ENCODE data around the gene CPLX3. TPM values are rescaled to one million over a fixed set of nuclear protein-coding genes. Genes with fewer than 3 reads are reported as not detected.
A peak's percentile ranks its signal among the peaks of the same experiment; 100 is the strongest.

CPLX3 gene
- polyA plus RNA-seq, 1 donor from 2014 or later, result 0.27 TPM

GRCh38 chr15:74779162-74779648, 47.2 kb upstream of the CPLX3 start:
- no peak overlapping the region for H2AFZ ChIP-seq (ENCODE audit: low read depth, low read length)
- H3K79me2 ChIP-seq (replicated peaks; ENCODE audit: insufficient read depth, low read length), result peaks cover 19% of the 10 kb centered on the region
- H4K20me1 ChIP-seq (ENCODE audit: insufficient read depth), result peaks cover 5% of the 10 kb centered on the region
- TF ChIP-seq REST (IDR thresholded peaks at IDR 0.05; ENCODE audit: borderline replicate concordance), result no peak
- TF ChIP-seq MXI1 (conservative IDR thresholded peaks at IDR 0.05; ENCODE audit: poor library complexity, severe bottlenecking), result no peak
- TF ChIP-seq EP300 (conservative IDR thresholded peaks at IDR 0.05; ENCODE audit: poor library complexity, severe bottlenecking), result no peak
- no peak for TF ChIP-seq CTCF (IDR thresholded peaks at IDR 0.05; ENCODE audit: poor library complexity, severe bottlenecking)
- TF ChIP-seq SMC3 (conservative IDR thresholded peaks at IDR 0.05; ENCODE audit: poor library complexity), result no peak
- TF ChIP-seq POLR2AphosphoS5 (IDR thresholded peaks at IDR 0.05), result no peak
- H3K4me2 ChIP-seq (ENCODE audit: low read length), result no peak overlapping the region
- no peaks in the 10 kb centered on the region for H3K27me3 ChIP-seq (ENCODE audit: insufficient read depth, low read depth, low read length)
- H3K4me3 ChIP-seq (ENCODE audit: low read length), result no peak overlapping the region
- H3K9me3 ChIP-seq (ENCODE audit: low read length), result no peaks in the 10 kb centered on the region
- H3K27ac ChIP-seq (ENCODE audit: low read length), result no peak overlapping the region
- H3K9ac ChIP-seq (ENCODE audit: low read length), result no peak overlapping the region
- no peaks in the 10 kb centered on the region for H3F3A ChIP-seq (ENCODE audit: insufficient read depth, low read length, poor library complexity, severe bottlenecking)
- no peaks in the 10 kb centered on the region for H3K36me3 ChIP-seq (ENCODE audit: insufficient read depth, low read length)
- no peaks in the 10 kb centered on the region for H3K9me2 ChIP-seq (ENCODE audit: insufficient read depth, low read length)

- TF ChIP-seq EP300 (conservative IDR thresholded peaks at IDR 0.05; ENCODE audit: poor library complexity, severe bottlenecking), result no peak
- TF ChIP-seq EZH2 (IDR thresholded peaks at IDR 0.05; ENCODE audit: borderline replicate concordance, insufficient read depth, low read length, poor library complexity, severe bottlenecking), result no peak
- TF ChIP-seq TAF1 (IDR thresholded peaks at IDR 0.05; ENCODE audit: low read depth), result no peak
- no peak for TF ChIP-seq CTCF (IDR thresholded peaks at IDR 0.05; ENCODE audit: poor library complexity, severe bottlenecking)
- no peak for TF ChIP-seq RAD21 (conservative IDR thresholded peaks at IDR 0.05)
- no peak for TF ChIP-seq MXI1 (conservative IDR thresholded peaks at IDR 0.05; ENCODE audit: poor library complexity, severe bottlenecking)
- no peak for TF ChIP-seq SMC3 (conservative IDR thresholded peaks at IDR 0.05; ENCODE audit: poor library complexity)
- no peak for TF ChIP-seq REST (IDR thresholded peaks at IDR 0.05; ENCODE audit: borderline replicate concordance)
- no peak for TF ChIP-seq POLR2AphosphoS5 (IDR thresholded peaks at IDR 0.05)
- Histone ChIP-seq H3K9ac (ENCODE audit: low read length) (peak overlapping the region; percentile 72), H3K36me3 (ENCODE audit: insufficient read depth, low read length) (no peaks in the 10 kb centered on the region), H4K20me1 (ENCODE audit: insufficient read depth) (peaks cover 5% of the 10 kb centered on the region), H3K27ac (ENCODE audit: low read length) (peak overlapping the region; percentile 47), H3K27me3 (ENCODE audit: insufficient read depth, low read depth, low read length) (no peaks in the 10 kb centered on the region), H3K4me3 (ENCODE audit: low read length) (peak overlapping the region; percentile 68), H3F3A (ENCODE audit: insufficient read depth, low read length, poor library complexity, severe bottlenecking) (no peaks in the 10 kb centered on the region), H3K79me2 (replicated peaks; ENCODE audit: insufficient read depth, low read length) (peaks cover 31% of the 10 kb centered on the region), H2AFZ (ENCODE audit: low read depth, low read length) (peak overlapping the region; percentile 52), H3K9me2 (ENCODE audit: insufficient read depth, low read length) (no peaks in the 10 kb centered on the region), H3K4me2 (ENCODE audit: low read length) (peak overlapping the region; percentile 52), H3K9me3 (ENCODE audit: low read length) (no peaks in the 10 kb centered on the region)
Measured at GRCh38 chr15:74780523-74781430, 45.6 kb upstream of the CPLX3 start.
